Stimulated activated CD8-positive, alpha-beta memory T cell treated with anti-CD3 and anti-CD28 coated beads, Interleukin-15, amount 100 ng/mL, for 1 hour (primary cell): Measurements from ENCODE around the gene NGEF.
"Not testable (repeated sequence)": the region's sequence is repeated elsewhere in the genome, so short reads cannot be mapped to it uniquely, and the experiment has no call there.

Source experiments
- DNase-seq: peaks from one replicate; pipeline ENCODE4 v3.0.0-alpha.2; 2020; ENCODE audit warnings: low read depth

Gene NGEF

DNA sequence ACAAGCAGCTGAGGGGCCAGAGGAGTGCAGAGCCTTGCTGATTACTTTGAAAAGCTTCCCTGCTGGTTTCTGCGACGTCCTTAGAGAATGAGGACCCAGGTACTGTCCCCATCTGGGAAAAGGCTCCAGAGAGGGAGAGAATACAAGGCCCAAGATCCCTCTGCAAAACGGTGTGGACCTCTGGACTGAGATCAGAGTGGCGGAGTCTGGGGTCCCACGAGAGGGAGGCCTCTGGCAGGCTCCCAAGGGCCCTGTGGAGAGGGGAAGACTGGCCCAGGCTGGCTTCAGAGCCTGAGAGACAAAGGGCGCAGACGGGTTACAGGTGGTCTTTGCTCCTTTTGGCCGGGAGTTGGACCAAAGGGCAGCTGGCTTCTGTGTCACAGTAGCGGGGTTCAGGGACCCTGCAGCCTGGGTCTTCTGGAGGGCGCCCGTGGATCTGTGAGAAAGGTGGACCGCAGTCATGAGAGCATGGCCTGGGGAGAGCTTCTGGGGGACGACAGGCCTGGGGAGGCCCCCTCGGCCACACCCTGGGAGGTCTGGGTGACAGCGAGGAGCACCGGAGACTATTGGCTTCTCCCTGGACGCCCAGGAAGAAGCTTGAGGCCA, 142.2 kb downstream of the NGEF start:
- no peak for DNase-seq

DNA sequence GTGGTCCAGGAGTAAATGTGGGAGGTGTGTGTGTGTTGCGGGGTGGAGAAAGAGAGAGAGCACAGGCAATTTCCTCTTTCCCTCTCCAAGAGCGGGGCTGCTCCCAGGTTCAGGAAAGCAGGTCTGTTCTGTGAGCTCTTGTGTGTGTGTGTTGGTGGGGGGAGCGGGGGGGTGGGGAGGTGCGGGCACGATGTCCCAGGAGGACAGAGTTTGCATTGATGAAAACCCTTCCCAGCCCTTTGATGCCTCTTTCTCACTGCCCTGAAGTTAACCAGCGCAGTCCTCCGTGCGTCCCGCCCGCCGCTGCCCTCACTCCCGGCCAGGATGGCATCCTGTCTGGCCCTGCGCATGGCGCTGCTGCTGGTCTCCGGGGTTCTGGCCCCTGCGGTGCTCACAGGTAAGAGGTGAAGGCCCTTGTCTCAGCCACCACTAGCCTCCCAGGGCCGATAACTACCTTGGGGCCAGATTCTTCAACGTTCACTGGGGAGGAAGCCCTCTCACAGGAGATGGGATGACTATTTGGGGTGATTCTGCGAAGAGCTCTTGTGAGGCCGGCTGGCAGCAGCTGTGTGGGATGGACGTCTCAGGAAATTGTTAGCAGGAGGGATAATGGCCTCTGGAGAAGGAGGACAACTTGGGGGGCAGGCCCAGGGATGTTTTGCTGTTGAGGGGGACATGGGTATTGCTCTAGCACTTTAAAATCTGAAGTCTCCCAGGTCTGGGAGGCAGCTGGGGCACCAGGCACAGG, 142.9 kb downstream of the NGEF start, which contains the start of gene SNORC:
Gene SNORC (plus strand): TSS at position 247 of the 748 bp plus-strand sequence. CDS start 78 bp downstream, at position 325.
- DNase-seq = no peak

DNA sequence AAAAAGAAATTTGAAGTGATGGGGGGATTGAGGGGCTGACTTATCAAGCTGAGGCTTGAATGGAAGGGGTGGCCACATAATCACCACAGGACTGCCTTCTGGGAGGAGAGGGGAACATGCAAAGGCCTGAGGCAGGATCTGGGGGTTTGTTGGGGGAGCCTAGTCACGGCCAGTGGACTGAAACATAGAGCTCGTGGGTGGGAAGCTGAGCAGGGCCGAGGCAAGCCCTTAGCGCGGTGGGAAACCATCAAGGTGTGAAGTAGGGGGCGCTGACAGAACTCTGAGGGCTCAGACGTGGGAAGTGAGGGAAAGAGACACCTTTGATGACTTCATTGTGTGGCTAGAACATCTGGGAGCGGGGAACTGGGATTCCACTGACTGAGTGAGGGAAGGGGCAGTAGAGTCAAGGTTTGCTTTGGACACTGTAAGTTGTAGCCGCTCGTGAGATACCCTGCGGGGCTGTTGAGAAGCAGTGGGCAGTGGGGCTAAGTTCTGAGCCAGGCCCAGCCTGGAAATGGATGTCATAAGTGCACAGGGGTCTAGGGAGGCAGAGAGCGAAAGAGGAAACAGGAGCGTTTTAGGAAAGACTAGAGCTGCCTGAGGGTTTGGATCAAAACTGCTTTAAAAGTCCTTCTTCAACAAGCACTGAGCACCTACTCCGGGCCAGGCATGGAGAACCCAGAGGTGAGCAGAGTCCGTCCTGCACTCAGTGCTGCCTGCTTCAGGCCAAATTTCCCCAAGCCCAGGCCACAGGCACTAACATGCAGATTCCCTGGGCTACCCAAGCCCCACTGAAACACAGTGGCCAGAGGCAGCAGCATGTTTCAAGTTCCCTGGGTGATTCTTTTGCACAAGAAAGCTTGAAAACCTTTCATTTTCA, 143.7 kb downstream of the NGEF start:
- DNase-seq = no peak

DNA sequence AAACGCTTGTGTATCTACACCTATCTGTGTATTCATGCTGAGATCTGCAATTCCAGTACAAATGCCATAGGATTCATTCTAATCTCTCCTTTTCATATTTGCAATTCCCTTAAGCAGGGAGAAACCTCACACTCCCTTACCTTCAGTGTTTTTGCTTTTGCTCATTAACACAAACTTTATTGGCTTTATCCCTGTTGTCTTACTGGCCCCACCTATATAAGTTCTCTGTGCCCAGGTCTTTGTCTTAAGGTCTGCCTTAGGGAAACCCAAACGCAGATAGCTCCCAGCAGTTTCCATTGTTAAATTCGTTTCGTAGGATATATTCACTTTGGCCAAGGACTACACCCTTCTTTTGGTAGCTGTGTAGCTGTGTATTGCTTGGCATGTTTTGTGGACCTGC, 147.0 kb downstream of the NGEF start:
- DNase-seq = no peak

DNA sequence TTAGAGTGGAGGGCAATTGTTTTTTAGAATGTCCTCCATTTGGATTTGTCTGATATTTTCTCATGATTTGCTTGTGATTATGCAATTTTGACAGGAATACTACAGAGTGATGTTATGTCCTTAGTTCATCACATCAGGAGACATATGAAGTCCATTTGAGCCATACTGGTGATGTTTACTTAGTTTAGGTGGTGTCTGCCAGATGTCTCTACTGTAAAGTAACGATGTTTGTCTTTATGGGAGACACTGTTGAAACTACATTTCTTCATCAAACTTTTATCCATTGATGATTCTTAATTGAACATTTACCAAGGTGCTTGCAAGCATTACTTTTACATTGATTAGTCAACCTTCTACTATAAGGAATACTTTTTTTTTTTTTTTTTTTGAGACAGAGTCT, 147.9 kb downstream of the NGEF start:
- DNase-seq = no peak

DNA sequence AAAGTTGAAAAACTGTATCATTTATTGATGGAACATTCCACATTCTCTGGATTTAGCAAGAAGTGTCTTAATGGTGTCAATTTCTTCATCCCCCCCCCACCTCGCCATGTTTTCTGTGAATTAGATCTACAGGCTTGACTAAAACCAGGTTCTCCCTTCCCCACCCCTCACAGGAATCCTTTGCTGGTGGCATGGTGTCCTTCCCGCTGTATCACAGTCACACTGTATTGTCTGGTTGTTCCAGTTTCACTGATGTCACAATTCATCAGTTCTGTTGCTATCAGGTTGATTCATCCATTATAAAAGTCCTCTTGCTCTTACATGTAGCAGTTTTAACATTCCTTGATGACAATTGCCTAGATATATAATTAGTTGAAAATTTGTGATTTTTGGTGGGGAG, 149.1 kb downstream of the NGEF start:
- DNase-seq = no peak

DNA sequence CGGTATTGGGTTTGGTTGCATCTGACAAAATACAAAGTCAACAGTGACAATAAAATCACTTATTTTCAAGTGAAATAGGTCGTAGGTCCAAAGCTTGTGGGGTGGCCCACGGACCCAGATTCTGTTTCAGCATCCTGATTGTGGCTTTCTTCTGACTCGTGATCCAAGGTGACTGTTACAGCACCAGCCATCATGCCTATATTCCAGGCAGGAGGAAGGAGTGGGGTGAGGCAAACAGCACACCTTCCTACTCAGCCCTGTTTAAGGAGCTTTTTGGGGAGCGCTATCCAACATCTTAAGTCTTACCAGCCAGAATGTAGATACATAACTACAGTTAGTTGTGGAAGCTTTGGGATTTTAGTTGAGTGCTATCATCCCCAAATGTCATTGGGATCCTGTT, 151.7 kb downstream of the NGEF start:
- no peak for DNase-seq

DNA sequence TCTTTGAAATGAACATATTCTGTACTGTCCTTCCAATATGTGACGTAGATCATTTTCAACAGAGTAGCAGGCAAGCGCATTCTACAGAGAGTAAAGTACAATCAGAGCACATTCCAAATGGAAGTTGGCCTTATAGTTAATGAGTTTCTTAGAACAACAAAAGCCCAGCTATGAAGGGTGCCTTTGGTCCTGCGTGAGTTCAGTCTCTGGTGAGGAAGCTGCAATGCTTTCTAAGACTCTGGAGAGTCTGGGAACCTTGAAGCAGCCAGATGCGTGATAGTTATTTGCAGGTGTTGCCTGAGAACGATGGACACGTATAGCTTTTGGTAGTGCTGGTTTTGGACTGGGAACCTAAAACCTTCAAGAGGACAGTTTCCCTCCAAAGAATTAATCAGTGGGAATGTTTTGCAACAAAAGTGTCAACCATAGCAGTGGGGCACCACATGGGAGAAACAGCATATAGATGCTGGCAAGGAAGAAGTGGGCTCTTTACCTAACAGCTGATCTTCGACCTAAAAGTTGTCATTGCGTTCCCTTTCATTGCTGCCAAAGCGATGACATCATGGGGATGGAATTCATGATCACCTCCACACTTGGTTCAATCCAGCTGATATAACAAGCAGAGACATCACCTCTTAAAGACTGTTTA, 152.3 kb downstream of the NGEF start:
- DNase-seq = no peak

DNA sequence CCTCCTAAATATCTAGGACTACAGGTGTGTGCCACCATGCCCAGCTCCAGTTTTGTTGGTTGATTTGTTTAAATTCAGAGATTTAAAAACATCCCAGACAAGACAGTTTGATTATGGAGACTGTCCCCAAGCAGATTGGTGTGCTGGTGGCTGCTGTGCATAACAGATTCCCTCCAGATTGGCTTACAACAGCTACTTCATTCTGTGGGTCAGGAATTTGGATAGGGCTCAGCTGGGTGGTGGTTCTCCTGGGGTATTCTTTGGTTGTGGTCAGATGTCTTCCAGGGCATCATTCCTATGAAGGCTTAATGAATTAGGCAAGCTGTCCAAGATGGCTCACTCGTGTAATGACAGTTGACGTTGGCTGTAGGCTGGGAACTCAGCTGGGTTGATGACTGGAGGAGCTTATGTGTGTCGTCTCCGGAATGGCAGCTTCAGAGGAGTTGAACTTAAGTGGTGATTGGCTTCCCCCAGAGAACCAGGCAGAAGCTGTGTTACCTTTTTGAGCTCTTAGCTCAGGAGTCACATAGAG, 153.6 kb downstream of the NGEF start:
- DNase-seq = no peak

DNA sequence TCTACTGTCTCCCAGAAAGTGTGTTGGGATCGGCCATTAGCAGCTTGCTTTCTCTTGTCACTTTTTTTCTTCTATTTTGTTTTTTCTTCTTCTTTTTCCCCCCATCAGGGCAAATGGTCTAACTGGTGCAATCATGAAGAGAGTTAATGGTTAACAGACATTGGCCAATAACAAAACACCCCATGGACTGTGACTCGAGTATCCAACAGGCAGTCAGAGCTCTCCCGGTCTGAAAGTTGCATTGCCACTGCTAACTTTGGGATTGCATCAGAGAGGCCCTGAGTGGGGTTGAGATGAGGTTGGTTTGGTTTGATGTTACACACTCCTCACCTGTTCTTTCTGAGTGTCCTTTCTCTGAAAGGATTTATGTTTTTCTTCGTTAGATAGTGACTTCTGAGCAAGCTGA, 155.9 kb downstream of the NGEF start:
- DNase-seq = no peak

DNA sequence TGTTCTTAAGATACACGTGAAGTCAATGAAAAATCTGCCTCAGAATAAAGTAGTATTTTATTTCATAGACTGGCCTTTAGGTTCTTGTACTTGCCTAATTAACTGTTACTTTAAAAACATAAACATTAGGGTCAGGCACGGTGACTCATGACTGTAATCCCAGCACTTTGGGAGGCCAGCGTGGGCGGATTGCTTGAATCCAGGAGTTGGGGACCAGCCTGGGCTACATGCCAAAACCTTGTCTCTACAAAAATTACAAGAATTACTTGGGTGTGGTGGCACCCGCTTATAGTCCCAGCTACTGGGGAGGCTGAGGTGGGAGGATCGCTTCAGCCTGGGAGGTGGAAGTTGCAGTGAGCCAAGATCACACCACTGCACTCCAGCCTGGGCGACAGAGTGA, 159.0 kb downstream of the NGEF start:
- DNase-seq = no peak

DNA sequence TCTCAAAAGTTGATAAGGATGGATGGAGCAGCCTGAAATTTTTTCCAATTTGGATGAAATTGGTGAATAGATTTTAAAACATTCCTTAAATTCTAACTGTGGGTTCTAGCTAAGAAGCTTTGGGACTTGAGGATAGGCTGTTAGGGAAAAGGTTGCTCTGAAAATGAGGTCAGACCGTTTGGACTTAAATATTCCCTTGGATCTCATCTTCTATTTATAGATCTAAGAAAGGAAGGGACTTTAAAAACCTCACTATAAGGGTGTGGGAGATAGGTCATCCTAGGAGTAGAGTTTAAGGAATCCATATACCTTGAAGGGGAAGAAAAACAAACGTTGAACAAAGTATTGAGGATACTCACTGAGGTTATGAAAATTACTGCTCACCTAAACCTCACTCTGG, 160.4 kb downstream of the NGEF start:
- DNase-seq = no peak

DNA sequence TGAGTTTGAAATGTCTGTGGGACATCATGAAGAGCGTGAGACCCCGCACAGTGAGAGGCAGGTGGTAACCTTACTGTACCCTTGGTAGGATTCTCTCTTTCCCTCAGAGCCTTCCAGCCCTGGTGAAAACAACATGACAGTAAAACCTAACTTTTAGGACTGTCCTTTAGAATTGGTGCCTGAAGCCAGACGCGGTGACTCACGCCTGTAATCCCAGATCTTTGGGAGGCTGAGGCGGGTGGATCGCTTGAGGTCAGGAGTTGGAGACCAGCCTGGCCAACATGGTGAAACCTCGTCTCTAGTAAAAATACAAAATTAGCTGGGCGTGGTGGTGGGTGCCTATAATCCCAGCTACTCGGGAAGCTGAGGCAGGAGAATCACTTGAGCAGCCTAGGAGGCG, 161.0 kb downstream of the NGEF start:
- DNase-seq = not testable (repeated sequence)

DNA sequence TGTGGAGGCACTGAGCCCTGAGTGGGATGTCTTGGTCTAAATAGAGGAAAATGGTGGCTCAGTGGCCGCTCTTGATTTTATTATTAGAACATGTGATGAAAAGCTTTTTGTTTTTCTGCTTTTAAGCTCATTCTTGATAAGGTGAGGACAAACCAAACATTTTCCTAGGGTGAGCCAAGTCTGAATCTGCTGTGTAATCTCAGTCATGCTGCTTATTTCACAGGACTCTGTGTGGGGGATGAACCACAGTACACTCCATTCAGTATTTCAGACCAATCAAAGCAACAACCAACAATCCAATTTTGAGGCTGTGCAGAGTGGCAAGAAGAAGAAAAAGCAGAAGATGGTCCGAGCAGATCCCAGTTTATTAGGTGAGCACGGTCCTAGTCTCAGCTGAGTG, 163.0 kb downstream of the NGEF start:
- DNase-seq = no peak

DNA sequence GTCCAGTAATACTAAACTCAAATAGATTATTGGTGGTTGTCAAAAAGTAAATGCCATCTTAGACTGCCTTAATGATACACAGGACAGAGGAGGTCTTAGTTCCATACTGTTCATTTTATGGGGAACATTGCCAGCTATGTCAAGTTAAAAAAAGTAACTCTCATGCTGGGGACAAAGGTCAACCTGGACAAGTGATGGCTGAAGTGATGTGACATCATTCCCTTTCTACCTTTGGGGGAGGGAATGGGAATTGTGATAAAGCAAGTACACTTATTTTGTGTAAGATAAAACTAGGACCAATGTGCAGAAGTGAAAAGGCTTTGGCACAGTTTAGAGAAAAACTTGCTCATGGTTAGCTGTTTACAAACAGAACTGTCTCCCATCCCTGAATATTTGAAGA, 167.0 kb downstream of the NGEF start:
- no peak for DNase-seq

DNA sequence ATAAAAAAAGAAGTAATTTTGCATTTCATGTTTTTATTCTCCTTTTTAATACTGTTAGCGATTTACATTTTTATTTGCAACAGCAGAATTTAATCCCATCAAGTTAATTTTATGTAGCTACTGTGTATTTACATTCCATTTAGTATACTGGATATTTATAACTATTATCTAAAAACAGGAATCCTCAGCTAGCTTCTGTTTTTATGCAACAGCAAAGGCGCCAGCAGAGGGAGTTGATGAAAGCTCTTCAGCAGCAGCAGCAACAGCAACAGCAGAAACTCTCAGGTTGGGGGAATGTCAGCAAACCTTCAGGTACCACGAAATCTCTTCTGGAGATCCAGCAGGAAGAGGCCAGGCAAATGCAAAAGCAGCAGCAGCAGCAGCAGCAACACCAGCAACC, 169.2 kb downstream of the NGEF start:
- no peak for DNase-seq

DNA sequence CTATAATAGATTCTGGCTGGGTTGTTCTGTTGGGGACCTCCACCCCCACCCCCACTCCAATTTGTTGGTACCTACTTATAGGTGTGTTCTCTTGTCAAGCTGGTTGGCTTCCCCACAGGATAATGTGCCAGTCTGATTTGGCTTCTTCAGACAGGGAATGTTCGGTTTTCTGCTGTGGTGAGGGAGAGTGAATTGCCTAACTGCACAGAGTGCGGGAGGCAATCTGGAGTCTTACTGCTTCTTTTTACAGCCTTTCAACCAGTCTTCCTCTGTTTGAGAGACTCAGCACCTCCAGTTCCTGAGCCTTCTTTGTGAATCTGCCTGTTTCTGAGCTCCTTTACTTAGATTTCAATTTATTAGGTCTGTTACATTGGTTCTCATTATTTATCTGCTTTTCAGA, 170.4 kb downstream of the NGEF start:
- DNase-seq = no peak

DNA sequence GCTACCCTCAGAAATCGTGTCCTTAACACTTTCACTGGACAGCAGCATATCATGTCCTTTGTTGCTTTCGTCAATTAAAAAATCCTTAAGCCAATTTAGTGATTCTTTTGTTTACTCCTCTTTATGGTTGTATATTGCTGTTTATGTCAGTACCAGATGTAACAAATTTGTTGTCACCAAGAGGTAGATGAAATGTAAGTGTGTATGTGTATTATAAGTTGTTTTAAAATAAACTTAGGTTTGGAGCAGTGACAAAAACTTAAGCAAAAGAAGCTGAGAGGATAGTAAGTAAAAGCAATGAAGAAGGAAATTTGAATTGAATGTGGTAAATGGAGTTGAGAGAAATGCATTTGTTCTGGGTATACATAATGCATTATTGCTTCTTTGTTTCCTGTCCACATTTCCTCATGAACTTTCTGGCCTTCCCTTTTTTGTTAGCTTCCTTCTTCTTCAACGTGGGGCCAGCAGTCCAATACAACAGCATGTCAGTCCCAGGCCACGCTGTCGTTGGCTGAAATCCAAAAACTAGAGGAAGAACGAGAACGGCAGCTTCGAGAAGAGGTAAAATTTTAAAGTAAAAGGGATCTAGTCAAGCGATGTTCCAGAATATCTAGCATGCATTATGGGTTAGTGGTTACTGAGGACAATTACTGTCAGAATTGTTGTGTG, 173.5 kb downstream of the NGEF start:
- no peak for DNase-seq

DNA sequence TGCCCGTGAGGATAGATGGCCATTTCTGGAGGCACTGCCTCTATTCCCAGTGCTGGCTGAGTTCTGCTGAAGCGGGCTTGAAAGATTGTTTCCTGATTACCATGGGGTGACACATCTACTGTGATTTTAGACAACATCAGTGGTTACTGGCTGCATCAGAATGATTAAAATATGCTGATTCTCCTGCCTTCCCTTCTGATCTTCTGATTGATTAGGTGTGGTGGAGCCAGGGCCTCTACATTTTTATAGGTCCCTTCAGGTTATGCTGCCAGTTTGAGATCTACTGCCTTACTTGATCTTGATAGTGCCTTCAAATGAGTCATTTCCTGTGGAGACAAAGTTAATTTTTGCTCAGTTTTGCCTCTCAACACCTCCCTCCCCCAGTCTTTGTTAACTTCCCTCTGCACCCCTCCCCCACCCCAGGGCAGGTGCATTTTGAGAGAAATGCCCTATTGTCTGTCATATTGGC, 174.6 kb downstream of the NGEF start:
- DNase-seq = peak; percentile 29

DNA sequence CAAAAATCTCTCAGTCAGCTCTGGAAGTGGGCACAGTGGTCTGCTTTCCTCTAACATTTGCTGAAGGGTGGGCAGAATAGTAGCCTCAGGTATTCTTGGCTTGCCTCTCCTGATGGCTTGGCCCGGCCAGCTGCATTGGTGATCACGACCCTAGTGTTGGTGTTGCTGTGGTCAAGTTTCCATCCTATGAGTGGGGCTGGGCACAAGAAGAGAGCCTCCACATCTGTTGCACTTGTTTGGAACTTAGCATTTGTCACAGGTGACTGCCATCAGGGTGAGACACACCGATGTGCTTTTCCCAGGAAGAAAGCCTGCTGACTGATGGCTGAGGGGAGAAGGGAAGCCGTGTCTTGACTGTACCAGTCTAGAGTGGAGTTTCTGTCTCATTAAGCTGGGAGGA, 176.1 kb downstream of the NGEF start:
- DNase-seq = no peak

DNA sequence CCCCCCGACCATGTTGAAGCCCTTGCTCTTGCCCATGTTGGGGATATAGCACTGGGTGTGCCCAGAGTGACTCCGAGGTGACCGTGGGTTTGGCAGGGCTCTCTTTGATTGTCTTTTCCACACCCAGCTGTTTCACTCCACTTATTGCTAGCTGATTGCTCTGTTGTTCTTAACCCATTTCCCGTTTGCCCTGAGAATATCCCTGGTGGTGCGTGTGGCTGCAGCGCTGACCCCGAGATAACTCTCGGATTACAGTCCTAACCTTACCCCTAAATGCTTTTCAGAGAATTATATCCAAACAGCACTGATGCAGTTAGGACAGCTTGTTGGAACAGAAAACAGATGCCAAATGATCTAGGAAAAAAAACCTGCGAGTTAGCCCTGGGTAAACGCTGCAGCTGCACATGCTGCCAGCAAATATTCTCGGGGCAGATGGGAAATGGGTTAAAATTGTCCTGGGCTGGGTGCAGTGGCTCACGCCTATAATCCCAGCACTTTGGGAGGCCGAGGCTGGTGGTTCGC, 177.3 kb downstream of the NGEF start:
- no peak for DNase-seq
